H9 (cell line): ENCODE data around the gene CAMTA1. TPM values are rescaled to one million over a fixed set of nuclear protein-coding genes. Genes with fewer than 3 reads are reported as not detected.

Source experiments
- DNase-seq: peaks from one replicate; pipeline ENCODE4 v3.0.0-alpha.2; 2017
- H2AFZ ChIP-seq: one replicate; pipeline ENCODE4 v1.6.1; 2013; ENCODE audit warnings: mild to moderate bottlenecking, low read length, control low read depth, moderate library complexity
- H2AK5ac ChIP-seq: 2 replicates; pipeline ENCODE4 v1.6.1; 2013; ENCODE audit warnings: low read length, control low read depth, mixed read lengths; ENCODE audit not compliant: insufficient read length
- H2BK120ac ChIP-seq: one replicate; pipeline ENCODE4 v1.6.1; 2013; ENCODE audit warnings: low read depth, mild to moderate bottlenecking, low read length, control low read depth, inconsistent platforms; ENCODE audit not compliant: poor library complexity, severe bottlenecking
- H2BK12ac ChIP-seq: 2 replicates; pipeline ENCODE4 v1.6.1; 2013; ENCODE audit warnings: low read length, control low read depth, mixed read lengths, low read depth; ENCODE audit not compliant: insufficient read length
- H2BK15ac ChIP-seq: 2 replicates; pipeline ENCODE4 v1.6.1; 2013; ENCODE audit warnings: low read depth, low read length, control low read depth
- H2BK20ac ChIP-seq: one replicate; pipeline ENCODE4 v1.6.1; 2013; ENCODE audit warnings: low read depth, mild to moderate bottlenecking, low read length, control low read depth, inconsistent platforms; ENCODE audit not compliant: poor library complexity, severe bottlenecking
- H2BK5ac ChIP-seq: 2 replicates; pipeline ENCODE4 v1.6.1; 2013; ENCODE audit warnings: low read length, control low read depth, mixed read lengths; ENCODE audit not compliant: insufficient read length
- H3K14ac ChIP-seq: 2 replicates; pipeline ENCODE4 v1.6.1; 2013; ENCODE audit warnings: low read length, control low read depth; ENCODE audit not compliant: insufficient read depth
- H3K18ac ChIP-seq: 2 replicates; pipeline ENCODE4 v1.6.1; 2013; ENCODE audit warnings: low read depth, mild to moderate bottlenecking, mixed read lengths, low read length, control low read depth; ENCODE audit not compliant: insufficient read length
- H3K23ac ChIP-seq: 2 replicates; pipeline ENCODE4 v1.6.1; 2013; ENCODE audit warnings: low read length, control low read depth, mixed read lengths, low read depth; ENCODE audit not compliant: insufficient read length
- H3K23me2 ChIP-seq: 2 replicates; pipeline ENCODE4 v1.6.1; 2013; ENCODE audit warnings: low read depth, mild to moderate bottlenecking, mixed read lengths, low read length, control low read depth; ENCODE audit not compliant: insufficient read length, poor library complexity, severe bottlenecking
- H3K27ac ChIP-seq: 2 replicates; pipeline ENCODE4 v1.5.1; 2013; ENCODE audit warnings: low read length, control low read depth, mixed read lengths, low read depth; ENCODE audit not compliant: insufficient read length
- H3K27me3 ChIP-seq: 2 replicates; pipeline ENCODE4 v1.6.1; 2013; ENCODE audit warnings: low read length, control low read depth, inconsistent platforms; ENCODE audit not compliant: insufficient read depth
- H3K4ac ChIP-seq: 2 replicates; pipeline ENCODE4 v1.6.1; 2013; ENCODE audit warnings: low read depth, mild to moderate bottlenecking, control low read depth, inconsistent platforms, low read length, moderate library complexity
- H3K4me1 ChIP-seq: 2 replicates; pipeline ENCODE4 v1.6.1; 2013; ENCODE audit warnings: low read length, control low read depth, inconsistent platforms; ENCODE audit not compliant: insufficient read depth
- H3K4me2 ChIP-seq: 2 replicates; pipeline ENCODE4 v1.6.1; 2013; ENCODE audit warnings: low read length, control low read depth, mixed read lengths; ENCODE audit not compliant: insufficient read length, insufficient read depth
- H3K56ac ChIP-seq: 2 replicates; pipeline ENCODE4 v1.6.1; 2013; ENCODE audit warnings: low read depth, mild to moderate bottlenecking, mixed read lengths, low read length, control low read depth; ENCODE audit not compliant: insufficient read length
- H3K79me1 ChIP-seq: 2 replicates; pipeline ENCODE4 v1.6.1; 2013; ENCODE audit warnings: low read depth, mild to moderate bottlenecking, moderate library complexity, low read length, control low read depth, inconsistent platforms; ENCODE audit not compliant: insufficient read depth, poor library complexity, severe bottlenecking
- H3K79me2 ChIP-seq: 2 replicates; pipeline ENCODE4 v1.6.1; 2013; ENCODE audit warnings: low read length, control low read depth, inconsistent platforms; ENCODE audit not compliant: insufficient read depth
- H3K9ac ChIP-seq: 2 replicates; pipeline ENCODE4 v1.6.1; 2013; ENCODE audit warnings: low read length, control low read depth, mixed read lengths; ENCODE audit not compliant: insufficient read length; ENCODE audit errors: extremely low read depth
- H3K9me3 ChIP-seq: one replicate; pipeline ENCODE4 v1.6.1; 2013; ENCODE audit warnings: low read depth, low read length, inconsistent platforms; ENCODE audit not compliant: control insufficient read depth
- H3T11ph ChIP-seq: one replicate; pipeline ENCODE4 v1.6.1; 2013; ENCODE audit warnings: mild to moderate bottlenecking, low read length, control low read depth, inconsistent platforms
- H4K20me1 ChIP-seq: one replicate; pipeline ENCODE4 v1.6.1; 2013; ENCODE audit not compliant: control insufficient read depth, insufficient read length, insufficient read depth
- H4K5ac ChIP-seq: 2 replicates; pipeline ENCODE4 v1.6.1; 2013; ENCODE audit warnings: low read depth, mild to moderate bottlenecking, mixed read lengths, low read length, control low read depth; ENCODE audit not compliant: insufficient read length
- H4K8ac ChIP-seq: replicated peaks from 2 replicates; pipeline ENCODE4 v1.6.1; 2013; ENCODE audit warnings: low read length, control low read depth, mixed read lengths, low read depth; ENCODE audit not compliant: insufficient read length
- H4K91ac ChIP-seq: 2 replicates; pipeline ENCODE4 v1.6.1; 2013; ENCODE audit warnings: low read depth, mild to moderate bottlenecking, moderate library complexity, mixed read lengths, low read length, control low read depth; ENCODE audit not compliant: insufficient read length
- H3K27ac Mint-ChIP-seq, 3 experiments: 2 replicates in 2 of 3; 3 replicates in 1 of 3; pipeline ENCODE4 v1.8.0; 2020 to 2021; ENCODE audit warnings: mixed read lengths in 3 of 3, mild to moderate bottlenecking in 1 of 3, moderate library complexity in 1 of 3
- H3K27me3 Mint-ChIP-seq: 2 replicates; pipeline ENCODE4 v1.8.0; 2021; ENCODE audit warnings: low read depth, mild to moderate bottlenecking, moderate library complexity, mixed read lengths
- H3K36me3 Mint-ChIP-seq, 3 experiments: 2 replicates in 2 of 3; 3 replicates in 1 of 3; pipeline ENCODE4 v1.8.0; 2020 to 2021; ENCODE audit warnings: low read depth in 3 of 3, mixed read lengths in 3 of 3; ENCODE audit not compliant: insufficient read depth in 1 of 3
- H3K4me1 Mint-ChIP-seq, 2 experiments: 2 replicates each; pipeline ENCODE4 v1.8.0; 2020; ENCODE audit warnings: mixed read lengths in 2 of 2
- H3K4me3 Mint-ChIP-seq, 2 experiments: 2 replicates in 1 of 2; 3 replicates in 1 of 2; pipeline ENCODE4 v1.8.0; 2020 to 2021; ENCODE audit warnings: mild to moderate bottlenecking in 2 of 2, mixed read lengths in 2 of 2, moderate library complexity in 1 of 2
- H3K9me3 Mint-ChIP-seq, 2 experiments: 2 replicates in 1 of 2; 3 replicates in 1 of 2; pipeline ENCODE4 v1.8.0; 2020; ENCODE audit warnings: mild to moderate bottlenecking in 2 of 2, mixed read lengths in 2 of 2, moderate library complexity in 1 of 2
- WGBS: extraction: QIAGEN DNeasy Blood & Tissue Kit; methylation state at CpG from one replicate; pipeline ENCODE4 v1.1.7; 2013; ENCODE audit warnings: missing lambda C conversion rate, low lambda C conversion rate, mixed read lengths; ENCODE audit not compliant: insufficient read length; ENCODE audit errors: extremely low coverage; 5-methylcytosine and 5-hydroxymethylcytosine counted together
- total RNA-seq: library from RNA; stranded (reverse); gene quantifications from 2 replicates; pipeline ENCODE4 v1.2.1, GENCODE V29; 2021
- TF ChIP-seq, protein P1 (sequence below): fragments of 200-600 bp; sonication (generic); conservative IDR thresholded peaks from 3 replicates; pipeline ENCODE4 v1.8.0; 2021; ENCODE audit warnings: antibody characterized with exemption, mild to moderate bottlenecking

Gene CAMTA1
- total RNA-seq, 1 experiment from 2014 or later, result 115 TPM

DNA sequence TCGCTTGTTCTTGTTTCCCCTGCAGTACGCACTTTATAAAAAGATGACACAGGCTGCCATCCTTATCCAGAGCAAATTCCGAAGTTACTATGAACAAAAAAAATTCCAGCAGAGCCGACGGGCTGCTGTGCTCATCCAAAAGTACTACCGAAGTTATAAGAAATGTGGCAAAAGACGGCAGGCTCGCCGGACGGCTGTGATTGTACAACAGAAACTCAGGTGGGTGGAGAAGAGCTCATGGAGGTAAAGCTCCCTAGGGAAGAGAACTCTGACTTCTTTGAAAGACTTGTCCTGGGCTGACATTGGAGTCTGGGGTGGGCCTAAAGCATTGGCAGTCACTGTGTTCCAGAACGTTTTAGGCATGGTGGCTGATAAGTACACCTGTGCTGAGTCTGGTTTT, 965.9 kb downstream of the CAMTA1 start:
- no peak overlapping the region for H2AFZ ChIP-seq
- no peak overlapping the region for H2BK15ac ChIP-seq
- no peak overlapping the region for H2BK20ac ChIP-seq
- no peak overlapping the region for H3K14ac ChIP-seq
- H3K79me1 ChIP-seq, result no peaks in the 10 kb centered on the region
- peaks cover 0 to 8% (median 0%) of the 10 kb centered on the region in 3 experiments; a peak in 3 of 7 replicates for H3K36me3 Mint-ChIP-seq
- H2BK120ac ChIP-seq, result no peak overlapping the region
- H2BK12ac ChIP-seq, result no peak overlapping the region
- H3K23ac ChIP-seq, result no peak overlapping the region
- H3K27ac ChIP-seq, result no peak overlapping the region
- H4K91ac ChIP-seq, result no peak overlapping the region
- H3K4me1 ChIP-seq, result peaks cover 5% of the 10 kb centered on the region; the same call in 1 of the 2 replicates
- no peak overlapping the region for H3K18ac ChIP-seq
- WGBS, result no CpG with 5 or more reads among the region's 11 CpGs
- no peaks in the 10 kb centered on the region for H4K20me1 ChIP-seq
- no peak overlapping the region for H3K9ac ChIP-seq
- H3K79me2 ChIP-seq, result no peaks in the 10 kb centered on the region
- no peak overlapping the region for H2BK5ac ChIP-seq
- H3K27me3 Mint-ChIP-seq, result no peaks in the 10 kb centered on the region
- no peak overlapping the region for H4K5ac ChIP-seq
- no peaks in the 10 kb centered on the region for H3K27me3 ChIP-seq
- H3K9me3 Mint-ChIP-seq, result no peaks in the 10 kb centered on the region; a peak in 1 of 5 replicates
- no peak overlapping the region for H3K56ac ChIP-seq
- no peak overlapping the region; a peak in 1 of 7 replicates for H3K27ac Mint-ChIP-seq
- H3K9me3 ChIP-seq, result no peaks in the 10 kb centered on the region
- no peak overlapping the region for H3T11ph ChIP-seq
- no peak overlapping the region for H2AK5ac ChIP-seq
- no peak overlapping the region for H3K4me3 Mint-ChIP-seq
- TF ChIP-seq, protein P1, sequence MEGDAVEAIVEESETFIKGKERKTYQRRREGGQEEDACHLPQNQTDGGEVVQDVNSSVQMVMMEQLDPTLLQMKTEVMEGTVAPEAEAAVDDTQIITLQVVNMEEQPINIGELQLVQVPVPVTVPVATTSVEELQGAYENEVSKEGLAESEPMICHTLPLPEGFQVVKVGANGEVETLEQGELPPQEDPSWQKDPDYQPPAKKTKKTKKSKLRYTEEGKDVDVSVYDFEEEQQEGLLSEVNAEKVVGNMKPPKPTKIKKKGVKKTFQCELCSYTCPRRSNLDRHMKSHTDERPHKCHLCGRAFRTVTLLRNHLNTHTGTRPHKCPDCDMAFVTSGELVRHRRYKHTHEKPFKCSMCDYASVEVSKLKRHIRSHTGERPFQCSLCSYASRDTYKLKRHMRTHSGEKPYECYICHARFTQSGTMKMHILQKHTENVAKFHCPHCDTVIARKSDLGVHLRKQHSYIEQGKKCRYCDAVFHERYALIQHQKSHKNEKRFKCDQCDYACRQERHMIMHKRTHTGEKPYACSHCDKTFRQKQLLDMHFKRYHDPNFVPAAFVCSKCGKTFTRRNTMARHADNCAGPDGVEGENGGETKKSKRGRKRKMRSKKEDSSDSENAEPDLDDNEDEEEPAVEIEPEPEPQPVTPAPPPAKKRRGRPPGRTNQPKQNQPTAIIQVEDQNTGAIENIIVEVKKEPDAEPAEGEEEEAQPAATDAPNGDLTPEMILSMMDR, result no peak
- no peak overlapping the region for H3K4me2 ChIP-seq
- peaks cover 15 to 28% of the 10 kb centered on the region in 2 experiments for H3K4me1 Mint-ChIP-seq
- H3K23me2 ChIP-seq, result no peaks in the 10 kb centered on the region
- no peak overlapping the region for H4K8ac ChIP-seq
- H3K4ac ChIP-seq, result no peak overlapping the region
- no peak for DNase-seq
